Liver (tissue), 9 donors: Measurements from ENCODE around the gene MRAP. TPM values are rescaled to one million over a fixed set of nuclear protein-coding genes. Genes with fewer than 3 reads are reported as not detected.

Experiments
- DNase-seq: peaks from one replicate; pipeline ENCODE4 v3.0.0-alpha.2; 2017; ENCODE audit warnings: low spot score
- H3K27ac ChIP-seq, 2 donors: one replicate each; pipeline ENCODE4 v1.7.0; 2013; ENCODE audit warnings: inconsistent platforms in 2 of 2, low read length in 2 of 2, control low read depth in 1 of 2, low read depth in 1 of 2, mild to moderate bottlenecking in 1 of 2
- H3K27me3 ChIP-seq, 4 donors: one replicate each; pipeline versions ENCODE4 v1.6.1 to v1.7.0; 2013; ENCODE audit warnings: low read length in 3 of 4, inconsistent platforms in 1 of 4, mild to moderate bottlenecking in 1 of 4, moderate library complexity in 1 of 4; ENCODE audit not compliant: control insufficient read depth in 4 of 4, insufficient read depth in 4 of 4
- H3K36me3 ChIP-seq, 4 donors: one replicate each; pipeline versions ENCODE4 v1.6.1 to v1.7.0; 2013; ENCODE audit warnings: low read length in 3 of 4, mild to moderate bottlenecking in 3 of 4, low read depth in 1 of 4, moderate library complexity in 1 of 4; ENCODE audit not compliant: control insufficient read depth in 4 of 4, insufficient read depth in 3 of 4
- H3K4me1 ChIP-seq, 4 donors: one replicate each; pipeline versions ENCODE4 v1.6.1 to v1.7.0; 2013; ENCODE audit warnings: low read length in 3 of 4, mild to moderate bottlenecking in 3 of 4, moderate library complexity in 1 of 4; ENCODE audit not compliant: control insufficient read depth in 4 of 4, insufficient read depth in 4 of 4
- H3K4me3 ChIP-seq, 3 donors: one replicate each; pipeline versions ENCODE4 v1.6.1 to v1.7.0; 2013; ENCODE audit warnings: low read length in 3 of 3, control low read depth in 1 of 3, low read depth in 1 of 3, mild to moderate bottlenecking in 1 of 3
- H3K9ac ChIP-seq, 2 donors: one replicate each; pipeline ENCODE4 v1.7.0; 2013; ENCODE audit warnings: low read length in 2 of 2, mild to moderate bottlenecking in 2 of 2, moderate library complexity in 2 of 2, control low read depth in 1 of 2, low read depth in 1 of 2
- H3K9me3 ChIP-seq, 4 donors: one replicate each; pipeline versions ENCODE4 v1.6.1 to v1.7.0; 2013; ENCODE audit warnings: low read length in 3 of 4; ENCODE audit not compliant: control insufficient read depth in 4 of 4
- ATF3 ChIP-seq: IDR thresholded peaks from 2 replicates; pipeline ENCODE4 v1.6.1; 2016; ENCODE audit warnings: antibody characterized with exemption
- EGR1 ChIP-seq, 2 donors: IDR thresholded peaks; 2 replicates each; pipeline ENCODE4 v1.6.1; 2016 to 2018; ENCODE audit warnings: antibody characterized with exemption in 2 of 2, low read depth in 2 of 2
- FOXA2 ChIP-seq: IDR thresholded peaks from 2 replicates; pipeline ENCODE4 v1.6.1; 2016; ENCODE audit warnings: antibody characterized with exemption
- HNF4A ChIP-seq, 2 donors: conservative IDR thresholded peaks; 2 replicates each; pipeline ENCODE4 v1.6.1; 2016; ENCODE audit warnings: antibody characterized with exemption in 2 of 2, mild to moderate bottlenecking in 2 of 2
- HNF4G ChIP-seq: IDR thresholded peaks from 2 replicates; pipeline ENCODE4 v1.6.1; 2016; ENCODE audit warnings: antibody characterized with exemption
- JUND ChIP-seq, 2 donors: IDR thresholded peaks; 2 replicates each; pipeline ENCODE4 v1.6.1; 2016; ENCODE audit warnings: antibody characterized with exemption in 2 of 2
- NR2F2 ChIP-seq: IDR thresholded peaks from 2 replicates; pipeline ENCODE4 v1.6.1; 2016; ENCODE audit warnings: antibody characterized with exemption
- REST ChIP-seq: IDR thresholded peaks from 2 replicates; pipeline ENCODE4 v1.6.1; 2016; ENCODE audit warnings: antibody characterized with exemption, mild to moderate bottlenecking
- SP1 ChIP-seq: IDR thresholded peaks from 2 replicates; pipeline ENCODE4 v1.6.1; 2018; ENCODE audit warnings: antibody characterized with exemption, mild to moderate bottlenecking
- WGBS: extraction: QIAGEN DNeasy Blood & Tissue Kit; methylation state at CpG from one replicate; pipeline ENCODE4 v1.1.7; 2013; 5-methylcytosine and 5-hydroxymethylcytosine counted together
- polyA plus RNA-seq, 2 donors: library from polyadenylated mRNA; stranded (reverse) in 1 of 2; unstranded in 1 of 2; fragments of 200-250 nt in 1 of 2; fragments of >200 nt in 1 of 2; fragmentation: Nextera tagmentation in 1 of 2; extraction: Ambion mirVana in 1 of 2; gene quantifications; one replicate each; pipeline versions ENCODE4 v1.2.1 to v1.2.3, GENCODE V29; 2013 to 2015
- total RNA-seq, 2 donors: library from RNA; depleted of rRNA; stranded (reverse); fragments of >200 nt; gene quantifications; one replicate each; pipeline ENCODE4 v1.2.3, GENCODE V29; 2014
- TF ChIP-seq, protein P1 (sequence below): IDR thresholded peaks from 2 replicates; pipeline ENCODE4 v1.6.1; 2016; ENCODE audit warnings: antibody characterized with exemption
- donor health status: healthy.
- donor health status: healthy.
- donor health status: healthy.
- donor health status: healthy.
- donor health status: healthy.

Gene MRAP
- total and polyA plus RNA-seq, 4 donors: 0.17 to 0.79 TPM; not detected in 2

GRCh38 chr21:32321480-32321879 lies 22.8 kb downstream of the MRAP start (continued):
- TF ChIP-seq, protein P1, sequence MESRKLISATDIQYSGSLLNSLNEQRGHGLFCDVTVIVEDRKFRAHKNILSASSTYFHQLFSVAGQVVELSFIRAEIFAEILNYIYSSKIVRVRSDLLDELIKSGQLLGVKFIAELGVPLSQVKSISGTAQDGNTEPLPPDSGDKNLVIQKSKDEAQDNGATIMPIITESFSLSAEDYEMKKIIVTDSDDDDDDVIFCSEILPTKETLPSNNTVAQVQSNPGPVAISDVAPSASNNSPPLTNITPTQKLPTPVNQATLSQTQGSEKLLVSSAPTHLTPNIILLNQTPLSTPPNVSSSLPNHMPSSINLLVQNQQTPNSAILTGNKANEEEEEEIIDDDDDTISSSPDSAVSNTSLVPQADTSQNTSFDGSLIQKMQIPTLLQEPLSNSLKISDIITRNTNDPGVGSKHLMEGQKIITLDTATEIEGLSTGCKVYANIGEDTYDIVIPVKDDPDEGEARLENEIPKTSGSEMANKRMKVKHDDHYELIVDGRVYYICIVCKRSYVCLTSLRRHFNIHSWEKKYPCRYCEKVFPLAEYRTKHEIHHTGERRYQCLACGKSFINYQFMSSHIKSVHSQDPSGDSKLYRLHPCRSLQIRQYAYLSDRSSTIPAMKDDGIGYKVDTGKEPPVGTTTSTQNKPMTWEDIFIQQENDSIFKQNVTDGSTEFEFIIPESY: no peak

DNA sequence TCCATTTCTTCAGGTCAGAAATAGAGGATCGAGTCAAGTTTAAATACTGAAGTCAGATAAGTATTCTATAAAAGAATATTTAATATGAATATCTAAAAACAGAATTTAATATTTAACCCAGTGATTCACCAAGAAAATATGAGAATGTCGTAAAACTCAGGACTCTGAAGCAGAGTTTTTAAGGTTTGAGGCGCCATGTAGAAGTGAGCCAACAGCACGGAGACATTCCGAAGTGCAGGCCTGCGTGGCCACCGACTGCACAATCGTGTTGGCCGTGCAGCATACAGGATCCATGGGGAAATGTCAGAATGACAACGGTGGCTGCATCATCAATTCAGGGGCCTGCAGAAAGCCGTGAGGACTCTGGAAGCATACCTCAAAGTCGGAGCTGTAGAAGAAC lies 23.4 kb downstream of the MRAP start:
- no peak for TF ChIP-seq REST
- TF ChIP-seq HNF4G: no peak
- TF ChIP-seq, protein P1: no peak
- no peak for TF ChIP-seq ATF3
- no peak for TF ChIP-seq HNF4A (conservative IDR thresholded peaks at IDR 0.05)
- Histone ChIP-seq H3K4me1 (no peaks in the 10 kb centered on the region), H3K9ac (no peak overlapping the region), H3K9me3 (no peaks in the 10 kb centered on the region), H3K27ac (no peak overlapping the region), H3K4me3 (no peak overlapping the region), H3K27me3 (no peaks in the 10 kb centered on the region), H3K36me3 (peaks cover 24 to 88% (median 58%) of the 10 kb centered on the region in 4 donors)
- 97% methylated on average over 12 of the region's 12 CpGs for WGBS
- DNase-seq: no peak

DNA sequence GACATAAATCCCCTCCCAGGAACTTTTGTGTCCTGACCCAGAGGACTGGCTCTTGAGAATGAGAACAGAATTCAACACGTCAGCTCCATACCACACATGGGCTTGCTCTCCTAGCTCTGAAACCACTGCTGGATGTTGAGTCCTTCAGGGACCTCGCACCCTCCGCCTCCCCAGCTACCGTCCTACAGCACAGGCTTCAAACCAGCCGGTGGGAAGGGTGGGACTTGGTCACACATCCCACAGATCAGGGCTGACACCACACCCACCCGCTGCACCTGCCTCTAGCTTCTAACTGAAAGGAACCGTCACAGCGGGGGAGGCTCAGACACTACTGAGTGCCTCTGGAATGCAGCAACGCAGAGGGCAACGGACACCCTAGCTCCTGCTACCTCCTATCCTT lies 24.0 kb downstream of the MRAP start:
- Histone ChIP-seq H3K27ac (no peak overlapping the region), H3K4me1 (no peaks in the 10 kb centered on the region), H3K9ac (no peak overlapping the region), H3K36me3 (peaks cover 24 to 82% (median 52%) of the 10 kb centered on the region in 4 donors), H3K9me3 (no peaks in the 10 kb centered on the region), H3K4me3 (no peak overlapping the region), H3K27me3 (no peaks in the 10 kb centered on the region)
- TF ChIP-seq HNF4G (no peak), NR2F2 (no peak), HNF4A (conservative IDR thresholded peaks at IDR 0.05) (no peak), EGR1 (IDR thresholded peaks at IDR 0.05; ENCODE audit: low read depth in 2 of 2) (no peak), FOXA2 (no peak), JUND (IDR thresholded peaks at IDR 0.05) (no peak), SP1 (no peak)
- no peak for DNase-seq
- 96% methylated on average over 10 of the region's 10 CpGs for WGBS
